GM23248 (cell line): ENCODE results near the gene FLCN. TPM values are rescaled to one million over a fixed set of nuclear protein-coding genes. Genes with fewer than 3 reads are reported as not detected.
"Not testable (repeated sequence)": the region's sequence is repeated elsewhere in the genome, so short reads cannot be mapped to it uniquely, and the experiment has no call there.

Experiments used
- DNase-seq: peaks from one replicate; pipeline ENCODE4 v3.0.0-alpha.2; 2015
- H2AFZ ChIP-seq: fragments of 200-600 bp; sonication (generic); 2 replicates; pipeline ENCODE4 v1.6.1; 2016; ENCODE audit warnings: antibody characterized with exemption
- H3F3A ChIP-seq: fragments of 200-600 bp; sonication (generic); 2 replicates; pipeline ENCODE4 v1.6.1; 2016; ENCODE audit warnings: mild to moderate bottlenecking, antibody characterized with exemption, mixed run types; ENCODE audit not compliant: insufficient read depth
- H3K27ac ChIP-seq: fragments of 200-600 bp; sonication (generic); 2 replicates; pipeline ENCODE4 v1.5.1; 2016; ENCODE audit warnings: mild to moderate bottlenecking
- H3K27me3 ChIP-seq: fragments of 200-600 bp; sonication (generic); replicated peaks from 2 replicates; pipeline ENCODE4 v1.6.1; 2016; ENCODE audit warnings: mild to moderate bottlenecking; ENCODE audit not compliant: insufficient read depth
- H3K36me3 ChIP-seq: fragments of 200-600 bp; sonication (generic); 2 replicates; pipeline ENCODE4 v1.6.1; 2016; ENCODE audit warnings: low read depth, mild to moderate bottlenecking
- H3K4me1 ChIP-seq: fragments of 200-600 bp; sonication (generic); 2 replicates; pipeline ENCODE4 v1.6.1; 2016; ENCODE audit warnings: mild to moderate bottlenecking; ENCODE audit not compliant: insufficient read depth
- H3K4me2 ChIP-seq: fragments of 200-600 bp; sonication (generic); one replicate; pipeline ENCODE4 v1.6.1; 2016; ENCODE audit warnings: mild to moderate bottlenecking; ENCODE audit not compliant: unreplicated experiment
- H3K4me3 ChIP-seq: fragments of 200-600 bp; sonication (generic); 2 replicates; pipeline ENCODE4 v1.5.1; 2016; ENCODE audit warnings: mild to moderate bottlenecking
- H3K79me2 ChIP-seq: fragments of 200-600 bp; sonication (generic); 2 replicates; pipeline ENCODE4 v1.6.1; 2016; ENCODE audit warnings: mild to moderate bottlenecking; ENCODE audit not compliant: insufficient read depth
- H3K9ac ChIP-seq: fragments of 200-600 bp; sonication (generic); 2 replicates; pipeline ENCODE4 v1.6.1; 2016; ENCODE audit warnings: mild to moderate bottlenecking
- H3K9me2 ChIP-seq: fragments of 200-600 bp; sonication (generic); 2 replicates; pipeline ENCODE4 v1.6.1; 2016; ENCODE audit warnings: mixed run types, mild to moderate bottlenecking, moderate library complexity; ENCODE audit not compliant: insufficient read depth
- H3K9me3 ChIP-seq: fragments of 200-600 bp; sonication (generic); one replicate; pipeline ENCODE4 v1.6.1; 2017; ENCODE audit warnings: low read depth
- H4K20me1 ChIP-seq: fragments of 200-600 bp; sonication (generic); 2 replicates; pipeline ENCODE4 v1.6.0; 2016; ENCODE audit not compliant: insufficient read depth
- EZH2 ChIP-seq: fragments of 200-600 bp; sonication (generic); IDR thresholded peaks from 2 replicates; pipeline ENCODE4 v1.6.1; 2018; ENCODE audit warnings: antibody characterized with exemption, mild to moderate bottlenecking; ENCODE audit not compliant: insufficient read depth, poor library complexity, severe bottlenecking
- EZH2phosphoT487 ChIP-seq: fragments of 200-600 bp; sonication (generic); IDR thresholded peaks from 2 replicates; pipeline ENCODE4 v1.6.1; 2018; ENCODE audit warnings: antibody characterized with exemption, moderate library complexity, mild to moderate bottlenecking, low read depth; ENCODE audit not compliant: insufficient read depth
- WGBS, 2 experiments: methylation state at CpG; one replicate each; pipeline ENCODE4 v1.1.6; 2015 to 2017; ENCODE audit warnings: low lambda C conversion rate in 2 of 2, low coverage in 1 of 2; ENCODE audit errors: missing lambda C conversion rate in 2 of 2; 5-methylcytosine and 5-hydroxymethylcytosine counted together
- in situ Hi-C: fragments of 300-500 bp; cut with MboI; formaldehyde crosslinking; loops from 2 replicates; pipeline ENCODE4 v1.15.0; 2020
- polyA plus RNA-seq: library from polyadenylated mRNA; unstranded; fragments of >200 nt; fragmentation: Nextera tagmentation; extraction: Ambion mirVana; gene quantifications from 2 replicates; pipeline ENCODE4 v1.2.1, GENCODE V29; 2016
- total RNA-seq: library from RNA; depleted of rRNA; stranded (reverse); fragments of >200 nt; shearing (Covaris generic); gene quantifications from 2 replicates; pipeline ENCODE4 v1.2.3, GENCODE V29; 2014; rRNA removed

The FLCN gene
- 12.0 and 21.5 TPM in 2 replicates for total RNA-seq
- 7.3 and 10.0 TPM in 2 replicates for polyA plus RNA-seq

GRCh38 chr17:17237026-17237799 lies at the start of gene FLCN:
TSS of gene FLCN (minus strand) at chr17:17237168. CDS start at chr17:17228137, 9,031 bp downstream.
- TF ChIP-seq EZH2 (no peak), EZH2phosphoT487 (no peak)
- peaks cover 47% of the 10 kb centered on the region for H3K79me2 ChIP-seq
- in situ Hi-C loops = no loop called here
- WGBS, 2 experiments = 1% methylated on average over 34 to 44 of the region's 53 CpGs
- no peaks in the 10 kb centered on the region for H3K9me2 ChIP-seq
- peak within 1 kb of the TSS; percentile 94 for H3K27ac ChIP-seq
- no peaks in the 10 kb centered on the region for H3K27me3 ChIP-seq
- H3K9me3 ChIP-seq = no peaks in the 10 kb centered on the region
- no peaks in the 10 kb centered on the region for H4K20me1 ChIP-seq
- peak within 1 kb of the TSS; percentile 94 for H3K4me3 ChIP-seq
- H3K4me2 ChIP-seq = peak within 1 kb of the TSS; percentile 92
- DNase-seq = peak; percentile 95
- peak within 1 kb of the TSS; percentile 99 for H3K9ac ChIP-seq
- peaks cover 13% of the 10 kb centered on the region for H3K4me1 ChIP-seq
- no peaks in the 10 kb centered on the region for H3K36me3 ChIP-seq
- peaks cover 14% of the 10 kb centered on the region for H3F3A ChIP-seq
- H2AFZ ChIP-seq = peak within 1 kb of the TSS; percentile 97

GRCh38 chr17:17285951-17286350 lies 49.0 kb upstream of the FLCN start:
- Histone ChIP-seq H3K9ac (no peak overlapping the region), H3K4me3 (no peak overlapping the region), H3K79me2 (no peaks in the 10 kb centered on the region), H3K36me3 (no peaks in the 10 kb centered on the region), H4K20me1 (no peaks in the 10 kb centered on the region), H3F3A (no peaks in the 10 kb centered on the region), H2AFZ (no peak overlapping the region), H3K9me2 (no peaks in the 10 kb centered on the region), H3K27me3 (no peaks in the 10 kb centered on the region), H3K9me3 (no peaks in the 10 kb centered on the region), H3K4me1 (peaks cover 5% of the 10 kb centered on the region; the same call in 1 of the 2 replicates), H3K4me2 (no peak overlapping the region), H3K27ac (no peak overlapping the region)
- no peak for DNase-seq
- WGBS, 2 experiments = 69% methylated on average over 5 of the region's 5 CpGs
- no peak for TF ChIP-seq EZH2
- no peak for TF ChIP-seq EZH2phosphoT487
- in situ Hi-C loops = no loop called here

- H3K36me3 ChIP-seq = no peaks in the 10 kb centered on the region
- 1% methylated on average over 43 to 80 of the region's 80 CpGs for WGBS, 2 experiments
- no peaks in the 10 kb centered on the region for H3K9me2 ChIP-seq
- H3K27me3 ChIP-seq = no peaks in the 10 kb centered on the region
- H3K4me1 ChIP-seq = peaks cover 21% of the 10 kb centered on the region
- peaks cover 5% of the 10 kb centered on the region; the same call in 1 of the 2 replicates for H4K20me1 ChIP-seq
- peak within 1 kb of the TSS; percentile 99 for H2AFZ ChIP-seq
- TF ChIP-seq EZH2phosphoT487 (no peak), EZH2 (no peak)
- H3K4me2 ChIP-seq = peak within 1 kb of the TSS; percentile 99
- peak; percentile 100 for DNase-seq
- peak within 1 kb of the TSS; percentile 94 for H3K9ac ChIP-seq
- H3K4me3 ChIP-seq = peak within 1 kb of the TSS; percentile 89
- no peaks in the 10 kb centered on the region for H3K9me3 ChIP-seq
- peak within 1 kb of the TSS; percentile 92 for H3K27ac ChIP-seq
- H3F3A ChIP-seq = no peaks in the 10 kb centered on the region
- H3K79me2 ChIP-seq = peaks cover 45% of the 10 kb centered on the region
- in situ Hi-C loops = no loop called here
These were observed 43.9 kb upstream of the FLCN start, which contains the start of gene COPS3 for GRCh38 chr17:17280613-17281549. TSS of gene COPS3 (minus strand) at chr17:17281246. CDS start at chr17:17281186, 60 bp downstream.

GRCh38 chr17:17279316-17279715 lies 42.3 kb upstream of the FLCN start:
- H3K27me3 ChIP-seq = no peaks in the 10 kb centered on the region
- TF ChIP-seq EZH2phosphoT487 (no peak), EZH2 (no peak)
- peaks cover 21% of the 10 kb centered on the region for H3K4me1 ChIP-seq
- no peak for DNase-seq
- H3K27ac ChIP-seq = peak overlapping the region; percentile 92
- no peaks in the 10 kb centered on the region for H3F3A ChIP-seq
- in situ Hi-C loops = no loop called here
- H3K4me2 ChIP-seq = peak overlapping the region; percentile 79
- H3K9ac ChIP-seq = peak overlapping the region; percentile 94
- H3K79me2 ChIP-seq = peaks cover 61% of the 10 kb centered on the region
- H3K9me3 ChIP-seq = no peaks in the 10 kb centered on the region
- H3K9me2 ChIP-seq = no peaks in the 10 kb centered on the region
- H4K20me1 ChIP-seq = peaks cover 5% of the 10 kb centered on the region; the same call in 1 of the 2 replicates
- H2AFZ ChIP-seq = no peak overlapping the region
- 75 to 76% methylated on average over 4 of the region's 4 CpGs for WGBS, 2 experiments
- H3K4me3 ChIP-seq = peak overlapping the region; percentile 89
- H3K36me3 ChIP-seq = no peaks in the 10 kb centered on the region

GRCh38 chr17:17277431-17277830 lies 40.5 kb upstream of the FLCN start:
- H4K20me1 ChIP-seq, H3K27me3 ChIP-seq, H3K4me3 ChIP-seq, H3F3A ChIP-seq, H3K9me2 ChIP-seq, H3K36me3 ChIP-seq, H3K9ac ChIP-seq, in situ Hi-C loops, H3K4me2 ChIP-seq, DNase-seq, H3K27ac ChIP-seq, H2AFZ ChIP-seq, H3K9me3 ChIP-seq: not testable (repeated sequence)
- WGBS, 2 experiments = 94 to 98% methylated on average over 5 of the region's 5 CpGs
- Histone ChIP-seq H3K79me2 (peaks cover 80% of the 10 kb centered on the region), H3K4me1 (peaks cover 21% of the 10 kb centered on the region)
